Measurements from ENCODE around the gene VPS13D. TPM values are rescaled to one million over a fixed set of nuclear protein-coding genes. Genes with fewer than 3 reads are reported as not detected.

Gene VPS13D
- total RNA-seq, 6 experiments from 2014 or later = 18.8 to 29.5 (median 21.5) TPM

- no peak overlapping the region for H3K4me3 Mint-ChIP-seq
- H3K36me3 Mint-ChIP-seq (ENCODE audit: low read depth) = peaks cover 4% of the 10 kb centered on the region; the same call in 1 of the 2 replicates
- H3K9me3 Mint-ChIP-seq = no peaks in the 10 kb centered on the region
- peaks cover 2% of the 10 kb centered on the region; the same call in 1 of the 2 replicates for H3K27me3 Mint-ChIP-seq (ENCODE audit: insufficient read depth)
- H3K27ac Mint-ChIP-seq = no peak overlapping the region
- no peak for DNase-seq
- no peak for TF ChIP-seq CTCF (IDR thresholded peaks at IDR 0.05)
- H3K4me1 Mint-ChIP-seq (ENCODE audit: low read depth) = peaks cover 24% of the 10 kb centered on the region
Measured at GRCh38 chr1:12507631-12508030, 277.8 kb downstream of the VPS13D start.

- H3K4me3 Mint-ChIP-seq = no peak overlapping the region
- no peak overlapping the region for H3K27ac Mint-ChIP-seq
- H3K36me3 Mint-ChIP-seq (ENCODE audit: low read depth) = peaks cover 4% of the 10 kb centered on the region; the same call in 1 of the 2 replicates
- H3K27me3 Mint-ChIP-seq (ENCODE audit: insufficient read depth) = no peaks in the 10 kb centered on the region
- H3K9me3 Mint-ChIP-seq = no peaks in the 10 kb centered on the region
- DNase-seq = no peak
- peaks cover 24% of the 10 kb centered on the region for H3K4me1 Mint-ChIP-seq (ENCODE audit: low read depth)
- no peak for TF ChIP-seq CTCF (IDR thresholded peaks at IDR 0.05)
Measured at GRCh38 chr1:12508849-12509248, 279.0 kb downstream of the VPS13D start.

GRCh38 chr1:12511128-12511484 is 281.3 kb downstream of the VPS13D start:
- Mint-ChIP-seq H3K4me1 (ENCODE audit: low read depth) (peaks cover 24% of the 10 kb centered on the region), H3K4me3 (no peak overlapping the region), H3K27me3 (ENCODE audit: insufficient read depth) (0 out of 2 replicates have a peak, but pooled peaks cover 1% of the 10 kb centered on the region), H3K36me3 (ENCODE audit: low read depth) (no peaks in the 10 kb centered on the region), H3K9me3 (no peaks in the 10 kb centered on the region), H3K27ac (no peak overlapping the region)
- no peak for DNase-seq
- TF ChIP-seq CTCF (IDR thresholded peaks at IDR 0.05) = no peak

GRCh38 chr1:12511516-12512468 is 282.0 kb downstream of the VPS13D start:
- TF ChIP-seq CTCF (IDR thresholded peaks at IDR 0.05) = no peak
- Mint-ChIP-seq H3K4me3 (no peak overlapping the region), H3K4me1 (ENCODE audit: low read depth) (peaks cover 24% of the 10 kb centered on the region), H3K27ac (peak overlapping the region; percentile 68), H3K36me3 (ENCODE audit: low read depth) (no peaks in the 10 kb centered on the region), H3K9me3 (no peaks in the 10 kb centered on the region), H3K27me3 (ENCODE audit: insufficient read depth) (0 out of 2 replicates have a peak, but pooled peaks cover 1% of the 10 kb centered on the region)
- peak; percentile 13 for DNase-seq

GRCh38 chr1:12513181-12513580 is 283.4 kb downstream of the VPS13D start:
- no peak for TF ChIP-seq CTCF (IDR thresholded peaks at IDR 0.05)
- Mint-ChIP-seq H3K27me3 (ENCODE audit: insufficient read depth) (0 out of 2 replicates have a peak, but pooled peaks cover 1% of the 10 kb centered on the region), H3K4me1 (ENCODE audit: low read depth) (peaks cover 24% of the 10 kb centered on the region), H3K36me3 (ENCODE audit: low read depth) (no peaks in the 10 kb centered on the region), H3K9me3 (no peaks in the 10 kb centered on the region), H3K4me3 (no peak overlapping the region), H3K27ac (no peak overlapping the region)
- no peak for DNase-seq
